HepG2 (cell line): ENCODE measurements around the gene BTBD7. TPM values are rescaled to one million over a fixed set of nuclear protein-coding genes. Genes with fewer than 3 reads are reported as not detected.

Source experiments
- ATAC-seq: fragments of 200-7000 bp; cut with Tn5 transposase; 3 replicates; pipeline ENCODE4 v1.9.1; 2020; ENCODE audit warnings: mild to moderate bottlenecking, moderate library complexity
- BruUV-seq: library from RNA; stranded (reverse); fragments of 400-500 nt; replicated peaks from 2 replicates; lab custom pipeline; 2021; lab: Mats Ljungman, UMichigan
- CTCF ChIA-PET: fragments of 300-600 bp; formaldehyde crosslinking; extraction: SDS; loops from one replicate; lab custom pipeline; 2021; ENCODE audit warnings: low total read pairs, inconsistent platforms, low intra/inter-chr PET ratio; lab: Yijun Ruan, JAX
- POLR2A ChIA-PET: fragments of 350-600 bp; sonication (Branson Sonifier 250); formaldehyde crosslinking; loops from one replicate; lab custom pipeline; 2020; ENCODE audit warnings: antibody characterized with exemption, inconsistent platforms; lab: Yijun Ruan, JAX
- DNase-seq: peaks from one replicate; pipeline ENCODE4 v3.0.0-alpha.2; 2015; ENCODE audit warnings: low spot score
- FAIRE-seq: peaks from 3 replicates; lab custom pipeline; 2011; peaks lifted over from hg19 to GRCh38; lab: Jason Lieb, UNC
- H2AFZ ChIP-seq: one replicate; pipeline ENCODE4 v1.6.1; 2011; ENCODE audit warnings: low read length, inconsistent platforms
- H3K27ac ChIP-seq: fragments of 300-600 bp; 3 replicates; pipeline ENCODE4 v1.8.0; 2011; ENCODE audit warnings: mixed run types, mild to moderate bottlenecking, mixed read lengths, low read length, inconsistent platforms; ENCODE audit not compliant: insufficient read depth; ENCODE audit errors: extremely low read length
- H3K27me3 ChIP-seq, 2 experiments: fragments of 200-600 bp in 1 of 2; 2 replicates in 1 of 2; 3 replicates in 1 of 2; pipeline versions ENCODE4 v1.6.0 to v1.8.0; 2011; ENCODE audit warnings: low read length in 2 of 2, mild to moderate bottlenecking in 2 of 2, moderate library complexity in 2 of 2, inconsistent platforms in 1 of 2; ENCODE audit not compliant: insufficient read depth in 2 of 2, control insufficient read depth in 1 of 2
- H3K36me3 ChIP-seq, 2 experiments: fragments of 200-600 bp in 1 of 2; replicated peaks in 1 of 2; 2 replicates in 1 of 2; 3 replicates in 1 of 2; pipeline versions ENCODE4 v1.5.1 to v1.8.0; 2011; ENCODE audit warnings: low read length in 2 of 2, inconsistent platforms in 1 of 2; ENCODE audit not compliant: insufficient read depth in 2 of 2, control insufficient read depth in 1 of 2
- H3K4me1 ChIP-seq: 2 replicates; pipeline ENCODE4 v1.5.1; 2012; ENCODE audit warnings: low read length, inconsistent platforms; ENCODE audit not compliant: insufficient read depth
- H3K4me2 ChIP-seq: 2 replicates; pipeline ENCODE4 v1.6.0; 2011; ENCODE audit warnings: low read depth, low read length, inconsistent platforms
- H3K4me3 ChIP-seq, 3 experiments: fragments of 200-600 bp in 1 of 3; sonication (generic), shearing (Covaris generic) in 1 of 3; replicated peaks in 1 of 3; 2 replicates each; pipeline ENCODE4 v1.5.1; 2011 to 2016; ENCODE audit warnings: low read length in 3 of 3, inconsistent platforms in 2 of 3, low read depth in 2 of 3, mild to moderate bottlenecking in 2 of 3, control low read depth in 1 of 3, mixed read lengths in 1 of 3; ENCODE audit not compliant: insufficient read depth in 1 of 3
- H3K79me2 ChIP-seq: one replicate; pipeline ENCODE4 v1.6.1; 2011; ENCODE audit warnings: low read length, inconsistent platforms; ENCODE audit not compliant: insufficient read depth
- H3K9ac ChIP-seq: 2 replicates; pipeline ENCODE4 v1.6.0; 2011; ENCODE audit warnings: mild to moderate bottlenecking, low read depth, low read length, inconsistent platforms; ENCODE audit not compliant: insufficient read depth
- H3K9me3 ChIP-seq: 2 replicates; pipeline ENCODE4 v1.5.1; 2012; ENCODE audit warnings: mild to moderate bottlenecking, low read length
- H4K20me1 ChIP-seq: 2 replicates; pipeline ENCODE4 v1.6.0; 2011; ENCODE audit warnings: inconsistent platforms, mild to moderate bottlenecking, low read length, moderate library complexity; ENCODE audit not compliant: insufficient read depth
- BRD4 ChIP-seq: sonication (generic); formaldehyde crosslinking; IDR thresholded peaks from 2 replicates; pipeline ENCODE4 v1.4.0; 2020; ENCODE audit warnings: missing genetic modification reagents
- CENPT ChIP-seq: sonication (generic); formaldehyde crosslinking; IDR thresholded peaks from 2 replicates; pipeline ENCODE4 v1.8.0; 2022; ENCODE audit warnings: low read depth, mild to moderate bottlenecking, moderate library complexity, missing genetic modification reagents
- MXD4 ChIP-seq: IDR thresholded peaks from 2 replicates; pipeline ENCODE4 v1.6.1; 2016; ENCODE audit warnings: mild to moderate bottlenecking, missing biosample characterization, missing genetic modification reagents
- PPARG ChIP-seq: conservative IDR thresholded peaks from 2 replicates; pipeline ENCODE4 v1.6.1; 2016; ENCODE audit warnings: missing biosample characterization, missing genetic modification reagents
- RBAK ChIP-seq: sonication (generic); formaldehyde crosslinking; IDR thresholded peaks from 2 replicates; pipeline ENCODE4 v1.5.1; 2020; ENCODE audit warnings: mild to moderate bottlenecking, missing genetic modification reagents
- ZNF282 ChIP-seq: fragments of 450-650 bp; IDR thresholded peaks from 2 replicates; pipeline ENCODE4 v1.6.1; 2018; ENCODE audit not compliant: partially characterized antibody
- ZNF549 ChIP-seq: sonication (generic); formaldehyde crosslinking; IDR thresholded peaks from 2 replicates; pipeline ENCODE4 v1.5.0; 2020; ENCODE audit warnings: missing genetic modification reagents
- ZNF589 ChIP-seq: sonication (generic); formaldehyde crosslinking; conservative IDR thresholded peaks from 2 replicates; pipeline ENCODE4 v1.8.0; 2022; ENCODE audit warnings: mild to moderate bottlenecking, moderate library complexity, missing genetic modification reagents
- ZNF639 ChIP-seq: conservative IDR thresholded peaks from 2 replicates; pipeline ENCODE4 v1.6.1; 2018; ENCODE audit warnings: missing genetic modification reagents
- ZNF83 ChIP-seq: sonication (generic); formaldehyde crosslinking; IDR thresholded peaks from 2 replicates; pipeline ENCODE4 v1.4.0; 2020; ENCODE audit warnings: missing genetic modification reagents, mild to moderate bottlenecking, borderline replicate concordance
- WGBS: methylation state at CpG from one replicate; pipeline ENCODE4 v1.1.6; 2017; ENCODE audit warnings: low lambda C conversion rate; 5-methylcytosine and 5-hydroxymethylcytosine counted together
- in situ Hi-C: cut with HindIII; loops from 2 replicates; pipeline ENCODE4 v1.10.0; 2017; ENCODE audit warnings: low pct_unique_long_range_greater_than_20kb; ENCODE audit not compliant: extremely low pct_ligation_motif_present
- intact Hi-C: fragments of 100-400 bp; cut with micrococcal nuclease; formaldehyde crosslinking; loops from one replicate; pipeline ENCODE4 v1.10.0; 2022; ENCODE audit not compliant: unreplicated experiment
- polyA plus RNA-seq, 8 experiments: library from polyadenylated mRNA; depleted of rRNA in 3 of 8; stranded (reverse) in 7 of 8; unstranded in 1 of 8; fragments of >200 nt; fragmentation: Illumina TruSeq in 4 of 8; extraction: Trizol in 4 of 8; gene quantifications; 2 replicates each; pipeline versions ENCODE4 v1.2.1 to v1.2.3, GENCODE V29; 2011 to 2016; ENCODE audit warnings: low read depth in 4 of 8, missing spikeins in 1 of 8, mixed read lengths in 1 of 8; ENCODE audit not compliant: insufficient read depth in 1 of 8
- total RNA-seq, 5 experiments: library from RNA; depleted of rRNA; stranded (reverse); fragments of >200 nt; fragmentation: Illumina TruSeq; extraction: Trizol; gene quantifications; 2 replicates each; pipeline ENCODE4 v1.2.3, GENCODE V29; 2016; ENCODE audit warnings: low read depth in 1 of 5
- TF ChIP-seq, protein P1 (sequence below): sonication (generic); formaldehyde crosslinking; IDR thresholded peaks from 2 replicates; pipeline ENCODE4 v1.4.0; 2020; ENCODE audit warnings: mild to moderate bottlenecking, missing genetic modification reagents
- TF ChIP-seq, protein P2 (sequence below): sonication (generic); formaldehyde crosslinking; IDR thresholded peaks from 2 replicates; pipeline ENCODE4 v1.8.0; 2023; ENCODE audit warnings: mild to moderate bottlenecking, missing genetic modification reagents
- TF ChIP-seq, protein P3 (sequence below): sonication (generic); formaldehyde crosslinking; IDR thresholded peaks from 2 replicates; pipeline ENCODE4 v1.4.0; 2020; ENCODE audit warnings: mild to moderate bottlenecking, missing genetic modification reagents
- TF ChIP-seq, protein P4 (sequence below): sonication (generic); formaldehyde crosslinking; conservative IDR thresholded peaks from 2 replicates; pipeline ENCODE4 v1.4.0; 2020; ENCODE audit warnings: missing genetic modification reagents

The BTBD7 gene
- total and polyA plus RNA-seq, 2 of the 13 experiments (the other 11 are each of a cell fraction or from before 2014, with no cell fraction given), result 11.6 to 15.2 TPM

GRCh38 chr14:93240678-93241000 is 92.2 kb downstream of the BTBD7 start (continued):
- no peak for TF ChIP-seq ZNF83 (CRISPR knock-in tag)

DNA sequence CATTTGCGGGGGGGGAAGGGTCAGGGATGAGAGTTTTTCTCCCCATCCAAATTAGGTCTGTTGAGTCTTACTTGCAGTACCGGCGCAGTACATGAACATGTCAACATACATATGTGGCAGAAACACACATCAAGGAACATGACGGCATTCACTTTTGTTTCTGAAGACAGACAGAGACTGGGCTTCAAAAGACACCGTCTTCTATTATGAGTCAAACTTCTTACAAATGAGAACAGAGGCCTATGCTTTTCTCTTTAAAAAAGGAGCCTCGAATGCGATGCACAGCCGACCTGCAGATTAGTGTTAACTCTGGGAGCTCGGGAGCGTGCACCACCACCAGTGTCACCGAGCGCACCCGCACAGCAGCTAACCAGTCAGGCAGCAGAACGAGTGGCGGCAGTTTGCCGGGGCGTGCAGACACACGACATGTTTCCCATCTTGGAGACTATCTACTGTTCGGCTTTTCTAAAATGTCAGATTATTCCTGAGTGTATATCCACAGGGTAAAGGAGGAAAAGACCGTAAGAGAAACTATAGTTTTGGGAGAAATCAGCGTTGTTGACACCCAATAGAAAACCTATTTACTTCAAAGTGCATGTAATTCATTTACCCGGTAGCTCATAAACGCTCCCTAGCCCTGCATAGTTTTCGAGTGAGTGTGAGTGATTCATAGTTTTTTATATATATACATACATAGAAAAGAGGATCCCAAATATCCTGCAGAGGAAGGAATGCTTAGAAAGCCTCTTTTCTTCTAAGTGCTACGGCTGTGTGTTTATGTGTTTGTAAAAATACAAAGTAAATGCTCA is 92.8 kb downstream of the BTBD7 start:
- CTCF ChIA-PET, result no interaction called here
- FAIRE-seq (no peak), ATAC-seq (no peak), DNase-seq (no peak)
- TF ChIP-seq ZNF639 (CRISPR knock-in tag) (no peak), CENPT (CRISPR knock-in tag) (no peak), RBAK (CRISPR knock-in tag) (no peak), ZNF282 (no peak), ZNF589 (CRISPR knock-in tag) (no peak), ZNF549 (CRISPR knock-in tag) (no peak), BRD4 (CRISPR knock-in tag) (no peak), PPARG (CRISPR knock-in tag) (no peak), MXD4 (no peak)
- TF ChIP-seq, protein P1, sequence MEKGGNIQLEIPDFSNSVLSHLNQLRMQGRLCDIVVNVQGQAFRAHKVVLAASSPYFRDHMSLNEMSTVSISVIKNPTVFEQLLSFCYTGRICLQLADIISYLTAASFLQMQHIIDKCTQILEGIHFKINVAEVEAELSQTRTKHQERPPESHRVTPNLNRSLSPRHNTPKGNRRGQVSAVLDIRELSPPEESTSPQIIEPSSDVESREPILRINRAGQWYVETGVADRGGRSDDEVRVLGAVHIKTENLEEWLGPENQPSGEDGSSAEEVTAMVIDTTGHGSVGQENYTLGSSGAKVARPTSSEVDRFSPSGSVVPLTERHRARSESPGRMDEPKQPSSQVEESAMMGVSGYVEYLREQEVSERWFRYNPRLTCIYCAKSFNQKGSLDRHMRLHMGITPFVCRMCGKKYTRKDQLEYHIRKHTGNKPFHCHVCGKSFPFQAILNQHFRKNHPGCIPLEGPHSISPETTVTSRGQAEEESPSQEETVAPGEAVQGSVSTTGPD (CRISPR knock-in tag), result no peak
- TF ChIP-seq, protein P2, sequence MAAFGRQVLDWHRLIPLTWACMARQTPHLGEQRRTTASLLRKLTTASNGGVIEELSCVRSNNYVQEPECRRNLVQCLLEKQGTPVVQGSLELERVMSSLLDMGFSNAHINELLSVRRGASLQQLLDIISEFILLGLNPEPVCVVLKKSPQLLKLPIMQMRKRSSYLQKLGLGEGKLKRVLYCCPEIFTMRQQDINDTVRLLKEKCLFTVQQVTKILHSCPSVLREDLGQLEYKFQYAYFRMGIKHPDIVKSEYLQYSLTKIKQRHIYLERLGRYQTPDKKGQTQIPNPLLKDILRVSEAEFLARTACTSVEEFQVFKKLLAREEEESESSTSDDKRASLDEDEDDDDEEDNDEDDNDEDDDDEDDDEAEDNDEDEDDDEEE (CRISPR knock-in tag), result no peak
- TF ChIP-seq, protein P3, sequence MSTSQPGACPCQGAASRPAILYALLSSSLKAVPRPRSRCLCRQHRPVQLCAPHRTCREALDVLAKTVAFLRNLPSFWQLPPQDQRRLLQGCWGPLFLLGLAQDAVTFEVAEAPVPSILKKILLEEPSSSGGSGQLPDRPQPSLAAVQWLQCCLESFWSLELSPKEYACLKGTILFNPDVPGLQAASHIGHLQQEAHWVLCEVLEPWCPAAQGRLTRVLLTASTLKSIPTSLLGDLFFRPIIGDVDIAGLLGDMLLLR, result no peak
- TF ChIP-seq, protein P4, sequence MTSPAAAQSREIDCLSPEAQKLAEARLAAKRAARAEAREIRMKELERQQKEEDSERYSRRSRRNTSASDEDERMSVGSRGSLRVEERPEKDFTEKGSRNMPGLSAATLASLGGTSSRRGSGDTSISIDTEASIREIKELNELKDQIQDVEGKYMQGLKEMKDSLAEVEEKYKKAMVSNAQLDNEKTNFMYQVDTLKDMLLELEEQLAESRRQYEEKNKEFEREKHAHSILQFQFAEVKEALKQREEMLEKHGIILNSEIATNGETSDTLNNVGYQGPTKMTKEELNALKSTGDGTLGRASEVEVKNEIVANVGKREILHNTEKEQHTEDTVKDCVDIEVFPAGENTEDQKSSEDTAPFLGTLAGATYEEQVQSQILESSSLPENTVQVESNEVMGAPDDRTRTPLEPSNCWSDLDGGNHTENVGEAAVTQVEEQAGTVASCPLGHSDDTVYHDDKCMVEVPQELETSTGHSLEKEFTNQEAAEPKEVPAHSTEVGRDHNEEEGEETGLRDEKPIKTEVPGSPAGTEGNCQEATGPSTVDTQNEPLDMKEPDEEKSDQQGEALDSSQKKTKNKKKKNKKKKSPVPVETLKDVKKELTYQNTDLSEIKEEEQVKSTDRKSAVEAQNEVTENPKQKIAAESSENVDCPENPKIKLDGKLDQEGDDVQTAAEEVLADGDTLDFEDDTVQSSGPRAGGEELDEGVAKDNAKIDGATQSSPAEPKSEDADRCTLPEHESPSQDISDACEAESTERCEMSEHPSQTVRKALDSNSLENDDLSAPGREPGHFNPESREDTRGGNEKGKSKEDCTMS, result no peak
- Histone ChIP-seq H4K20me1 (no peaks in the 10 kb centered on the region), H3K79me2 (no peaks in the 10 kb centered on the region), H3K36me3 (peaks cover 11 to 24% of the 10 kb centered on the region in 2 experiments), H3K9me3 (no peaks in the 10 kb centered on the region), H3K4me3 (no peak overlapping the region), H3K4me1 (peaks cover 3% of the 10 kb centered on the region; the same call in 1 of the 2 replicates), H3K27ac (no peak overlapping the region), H3K27me3 (no peaks in the 10 kb centered on the region), H2AFZ (no peak overlapping the region), H3K4me2 (no peak overlapping the region), H3K9ac (no peak overlapping the region)
- BruUV-seq, result no TSS peak
- in situ Hi-C loops (loop anchor here (10.0 kb wide), 1 partner anchor 305 kb away; no protein-coding TSS in a partner anchor), intact Hi-C loops (no loop called here)
- POLR2A ChIA-PET, result interaction anchor here (0.6 kb wide), 1 partner anchor 56 kb away, joined by 3 read pairs; the partner anchor contains the start of gene MOAP1
- WGBS, result 97% methylated on average over 25 of the region's 25 CpGs
